NCI-H510A (cell line): ENCODE results near the gene RFNG.

Source experiments
- DNase-seq: peaks from one replicate; lab custom pipeline; 2025; lab: John Stamatoyannopoulos, UW

Gene RFNG

GRCh38 chr17:81999976-82000802 lies 51.4 kb downstream of the RFNG start:
- no peak for DNase-seq

DNA sequence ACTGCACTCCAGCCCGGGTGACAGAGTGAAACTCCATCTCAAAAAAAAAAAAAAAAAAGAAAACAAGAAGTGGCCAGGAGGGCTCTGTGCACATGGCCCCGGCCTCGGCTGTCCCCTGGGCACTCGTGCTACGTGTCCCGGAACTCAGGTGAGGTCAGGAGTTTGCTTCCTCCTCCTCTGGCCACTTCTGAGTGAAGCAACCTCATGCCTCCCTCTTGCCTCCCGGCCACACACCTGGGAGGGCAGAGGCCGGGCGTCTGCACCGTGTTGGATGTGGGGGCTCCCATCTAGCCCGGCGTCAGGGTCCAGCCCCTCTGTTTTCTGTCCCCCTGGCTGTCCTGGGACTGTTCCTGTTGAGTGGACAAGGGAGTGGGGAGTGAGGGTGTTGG lies 52.0 kb downstream of the RFNG start:
- DNase-seq = no peak

DNA sequence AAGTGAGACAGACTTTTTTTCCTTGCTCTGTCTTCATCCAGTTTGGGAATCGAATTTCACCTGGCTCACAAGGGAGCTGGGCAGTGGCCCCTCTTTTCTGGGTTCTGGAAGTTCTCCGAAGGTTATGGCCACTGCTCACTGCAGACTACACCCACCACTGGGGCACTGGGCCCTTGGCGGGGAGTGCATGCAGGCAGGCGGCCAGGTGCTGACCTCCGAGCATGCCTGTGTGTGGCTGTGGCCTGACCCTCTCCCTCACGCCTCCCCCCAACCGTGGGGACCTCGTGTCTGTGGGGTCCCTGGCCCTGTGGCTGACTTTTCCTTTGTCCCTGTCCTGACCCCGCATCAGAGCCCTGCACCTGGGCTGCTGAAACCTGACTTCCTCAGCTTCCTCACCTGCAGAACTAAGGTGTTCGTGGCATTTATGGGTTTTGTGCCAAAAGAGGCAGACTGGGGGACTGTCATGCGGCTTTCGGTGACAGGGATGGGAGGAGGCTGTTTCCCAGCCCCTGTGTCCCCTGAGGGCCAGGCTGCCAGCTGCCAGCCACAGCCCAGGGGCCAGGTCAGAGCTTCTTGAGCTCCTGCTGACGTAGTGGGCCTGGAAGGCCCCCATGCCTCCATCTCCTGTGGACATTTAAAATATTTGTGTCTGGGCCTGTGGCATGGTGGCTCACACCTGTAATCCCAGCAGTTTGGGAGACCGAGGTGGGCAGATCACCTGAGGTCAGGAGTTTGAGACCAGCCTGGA lies 52.7 kb downstream of the RFNG start:
- no peak for DNase-seq

GRCh38 chr17:81998212-81998611 lies 53.4 kb downstream of the RFNG start:
- no peak for DNase-seq
